SK-N-SH (cell line): ENCODE data around the gene MCTP2. TPM values are rescaled to one million over a fixed set of nuclear protein-coding genes. Genes with fewer than 3 reads are reported as not detected.

ENCODE experiments used
- CTCF ChIA-PET: fragments of 300-600, 350-600 bp; formaldehyde crosslinking; extraction: SDS; loops from one replicate; lab custom pipeline; 2021; lab: Yijun Ruan, JAX
- POLR2A ChIA-PET: fragments of 350-600 bp; sonication (Branson Sonifier 250); formaldehyde crosslinking; extraction: SDS; loops from one replicate; lab custom pipeline; 2020; ENCODE audit warnings: antibody characterized with exemption, inconsistent platforms; lab: Yijun Ruan, JAX
- DNase-seq: peaks from one replicate; pipeline ENCODE4 v3.0.0; 2012
- H2AFZ ChIP-seq: fragments of 200-600 bp; sonication (generic); 2 replicates; pipeline ENCODE4 v1.8.1; 2016; ENCODE audit warnings: antibody characterized with exemption, mild to moderate bottlenecking, low read depth
- H3F3A ChIP-seq: fragments of 200-600 bp; sonication (generic); replicated peaks from 2 replicates; pipeline ENCODE3; 2016; ENCODE audit warnings: antibody characterized with exemption, mild to moderate bottlenecking; ENCODE audit not compliant: insufficient read depth
- H3K27ac ChIP-seq, 2 experiments: fragments of 200-500 bp in 1 of 2; fragments of 200-600 bp in 1 of 2; sonication (Bioruptor generic) in 1 of 2; sonication (generic), shearing (Covaris generic) in 1 of 2; 2 replicates each; pipeline versions ENCODE4 v1.5.1 to v1.6.1; 2014 to 2016; ENCODE audit warnings: low read depth in 2 of 2, inconsistent platforms in 1 of 2, low read length in 1 of 2, mild to moderate bottlenecking in 1 of 2, mixed read lengths in 1 of 2
- H3K27me3 ChIP-seq: fragments of 200-600 bp; sonication (generic), shearing (Covaris generic); 2 replicates; pipeline ENCODE4 v1.6.1; 2016; ENCODE audit warnings: mixed run types; ENCODE audit not compliant: insufficient read depth
- H3K36me3 ChIP-seq, 2 experiments: fragments of 200-500 bp in 1 of 2; fragments of 200-600 bp in 1 of 2; sonication (Bioruptor generic) in 1 of 2; sonication (generic) in 1 of 2; replicated peaks in 1 of 2; 2 replicates each; pipeline versions ENCODE3 to v1.5.1; 2014 to 2016; ENCODE audit warnings: low read length in 1 of 2, mild to moderate bottlenecking in 1 of 2; ENCODE audit not compliant: insufficient read depth in 2 of 2, control insufficient read depth in 1 of 2
- H3K4me1 ChIP-seq, 2 experiments: fragments of 200-500 bp in 1 of 2; fragments of 200-600 bp in 1 of 2; sonication (Bioruptor generic) in 1 of 2; sonication (generic), shearing (Covaris generic) in 1 of 2; 2 replicates each; pipeline versions ENCODE4 v1.5.1 to v1.6.1; 2014 to 2016; ENCODE audit warnings: low read depth in 1 of 2, low read length in 1 of 2, mixed run types in 1 of 2; ENCODE audit not compliant: insufficient read depth in 2 of 2, control insufficient read depth in 1 of 2
- H3K4me2 ChIP-seq: fragments of 200-600 bp; sonication (generic), shearing (Covaris generic); 2 replicates; pipeline ENCODE4 v1.6.1; 2017; ENCODE audit warnings: mixed run types
- H3K4me3 ChIP-seq, 2 experiments: fragments of 200-500 bp in 1 of 2; fragments of 200-600 bp in 1 of 2; sonication (Bioruptor generic) in 1 of 2; sonication (generic), shearing (Covaris generic) in 1 of 2; 2 replicates each; pipeline versions ENCODE4 v1.5.1 to v1.8.1; 2014 to 2016; ENCODE audit warnings: low read depth in 2 of 2, inconsistent platforms in 1 of 2, low read length in 1 of 2, mild to moderate bottlenecking in 1 of 2, mixed read lengths in 1 of 2, moderate library complexity in 1 of 2
- H3K79me2 ChIP-seq: fragments of 200-600 bp; sonication (generic); 2 replicates; pipeline ENCODE4 v1.8.1; 2017; ENCODE audit warnings: mild to moderate bottlenecking; ENCODE audit not compliant: insufficient read depth
- H3K9ac ChIP-seq: fragments of 200-600 bp; sonication (generic); 2 replicates; pipeline ENCODE4 v1.6.1; 2017; ENCODE audit warnings: mixed run types
- H3K9me2 ChIP-seq: fragments of 200-600 bp; sonication (generic); 2 replicates; pipeline ENCODE4 v1.6.1; 2017; ENCODE audit warnings: mixed run types
- H3K9me3 ChIP-seq: fragments of 200-600 bp; sonication (generic); 2 replicates; pipeline ENCODE4 v1.6.1; 2017; ENCODE audit warnings: mixed run types, mild to moderate bottlenecking, moderate library complexity
- H4K20me1 ChIP-seq: fragments of 200-600 bp; sonication (generic); 2 replicates; pipeline ENCODE4 v1.6.1; 2017; ENCODE audit warnings: mild to moderate bottlenecking, mixed run types; ENCODE audit not compliant: insufficient read depth
- EP300 ChIP-seq, 2 experiments: IDR thresholded peaks; 2 replicates each; pipeline versions ENCODE4 v1.4.0 to v1.6.1; 2012; ENCODE audit warnings: borderline replicate concordance in 1 of 2, low read depth in 1 of 2, low read length in 1 of 2
- FOSL2 ChIP-seq: IDR thresholded peaks from 2 replicates; pipeline ENCODE4 v1.4.0; 2012; ENCODE audit warnings: low read depth, mild to moderate bottlenecking, moderate library complexity, borderline replicate concordance
- JUND ChIP-seq: IDR thresholded peaks from 2 replicates; pipeline ENCODE4 v1.4.0; 2012
- POLR2AphosphoS5 ChIP-seq: IDR thresholded peaks from 2 replicates; pipeline ENCODE4 v1.6.1; 2012; ENCODE audit warnings: low read depth, low read length
- RCOR1 ChIP-seq: fragments of 150-350 bp; IDR thresholded peaks from 2 replicates; pipeline ENCODE4 v1.6.1; 2017; ENCODE audit warnings: antibody characterized with exemption, low read length
- RFX5 ChIP-seq: IDR thresholded peaks from 2 replicates; pipeline ENCODE4 v1.6.1; 2012; ENCODE audit warnings: mild to moderate bottlenecking, improper control_type of control experiment, low read length
- RXRA ChIP-seq: IDR thresholded peaks from 2 replicates; pipeline ENCODE4 v1.4.0; 2012; ENCODE audit warnings: low read depth, mild to moderate bottlenecking, borderline replicate concordance
- SIN3A ChIP-seq: IDR thresholded peaks from 2 replicates; pipeline ENCODE4 v1.6.1; 2012; ENCODE audit warnings: low read depth, mild to moderate bottlenecking, low read length, moderate library complexity, borderline replicate concordance
- SMC3 ChIP-seq: IDR thresholded peaks from 2 replicates; pipeline ENCODE4 v1.6.1; 2012; ENCODE audit warnings: low read depth, low read length, improper control_type of control experiment
- TAF1 ChIP-seq: IDR thresholded peaks from 2 replicates; pipeline ENCODE4 v1.6.1; 2012; ENCODE audit warnings: low read depth, mild to moderate bottlenecking, low read length, moderate library complexity, borderline replicate concordance
- TCF12 ChIP-seq: IDR thresholded peaks from 2 replicates; pipeline ENCODE4 v1.4.0; 2012
- USF1 ChIP-seq: IDR thresholded peaks from 2 replicates; pipeline ENCODE4 v1.4.0; 2012; ENCODE audit warnings: low read depth, borderline replicate concordance
- WGBS: methylation state at CpG from one replicate; pipeline ENCODE4 v1.1.6; 2017; ENCODE audit warnings: low lambda C conversion rate; 5-methylcytosine and 5-hydroxymethylcytosine counted together
- polyA plus RNA-seq, 3 experiments: library from polyadenylated mRNA; depleted of rRNA; stranded (reverse); fragments of >200 nt; gene quantifications; 2 replicates each; pipeline ENCODE4 v1.2.3, GENCODE V29; 2012
- TF ChIP-seq, protein P1 (sequence below): fragments of 150-350 bp; IDR thresholded peaks from 2 replicates; pipeline ENCODE4 v1.6.1; 2017; ENCODE audit warnings: antibody characterized with exemption, low read length, low read depth, borderline replicate concordance

MCTP2 gene
- polyA plus RNA-seq, 1 of the 3 experiments (the other 2 are of a cell fraction), result 0.26 TPM

- TF ChIP-seq, protein P1, sequence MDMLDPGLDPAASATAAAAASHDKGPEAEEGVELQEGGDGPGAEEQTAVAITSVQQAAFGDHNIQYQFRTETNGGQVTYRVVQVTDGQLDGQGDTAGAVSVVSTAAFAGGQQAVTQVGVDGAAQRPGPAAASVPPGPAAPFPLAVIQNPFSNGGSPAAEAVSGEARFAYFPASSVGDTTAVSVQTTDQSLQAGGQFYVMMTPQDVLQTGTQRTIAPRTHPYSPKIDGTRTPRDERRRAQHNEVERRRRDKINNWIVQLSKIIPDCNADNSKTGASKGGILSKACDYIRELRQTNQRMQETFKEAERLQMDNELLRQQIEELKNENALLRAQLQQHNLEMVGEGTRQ, result no peak
- no peak for TF ChIP-seq SMC3
- no peak for TF ChIP-seq RCOR1
- no peak for TF ChIP-seq RXRA
- TF ChIP-seq FOSL2, result no peak
- no peak for TF ChIP-seq JUND
- TF ChIP-seq RFX5, result no peak
- TF ChIP-seq USF1, result no peak
Measured at GRCh38 chr15:94379986-94380385, 148.6 kb downstream of the MCTP2 start (continued).

DNA sequence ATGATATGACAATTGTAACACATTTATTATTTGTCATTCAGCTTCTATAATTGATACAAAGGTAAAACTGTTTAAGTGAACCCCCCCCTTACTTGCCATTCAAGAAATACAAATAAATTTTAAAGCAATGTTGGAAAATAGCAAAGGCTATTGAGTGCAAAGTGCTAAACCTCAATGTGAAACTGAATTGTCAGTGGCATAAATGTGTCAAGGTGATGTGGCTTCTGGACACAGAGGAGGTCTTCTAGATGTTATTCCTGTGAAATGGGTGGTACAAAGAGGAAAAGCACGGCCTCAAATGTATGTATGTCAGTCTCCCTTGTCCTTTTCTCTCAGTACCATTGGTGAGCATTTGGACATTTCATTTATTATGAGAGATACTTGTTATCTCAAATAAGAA is 149.4 kb downstream of the MCTP2 start:
- no peak overlapping the region for H3K4me2 ChIP-seq
- no peak for DNase-seq
- ChIA-PET POLR2A (no interaction called here), CTCF (no interaction called here)
- TF ChIP-seq TCF12 (no peak), SMC3 (no peak), SIN3A (no peak)
- H4K20me1 ChIP-seq, result no peaks in the 10 kb centered on the region
- H3K27me3 ChIP-seq, result no peaks in the 10 kb centered on the region
- no peaks in the 10 kb centered on the region for H3K79me2 ChIP-seq
- H3K9me2 ChIP-seq, result no peaks in the 10 kb centered on the region
- H3K4me1 ChIP-seq, result no peaks in the 10 kb centered on the region
- H3K27ac ChIP-seq, result no peak overlapping the region
- no peak overlapping the region for H2AFZ ChIP-seq
- H3K36me3 ChIP-seq, result no peaks in the 10 kb centered on the region
- H3F3A ChIP-seq, result no peaks in the 10 kb centered on the region
- no peak overlapping the region for H3K9ac ChIP-seq
- WGBS, result 20% methylated on average over 1 of the region's 1 CpG
- no peaks in the 10 kb centered on the region for H3K9me3 ChIP-seq
- no peak overlapping the region for H3K4me3 ChIP-seq

DNA sequence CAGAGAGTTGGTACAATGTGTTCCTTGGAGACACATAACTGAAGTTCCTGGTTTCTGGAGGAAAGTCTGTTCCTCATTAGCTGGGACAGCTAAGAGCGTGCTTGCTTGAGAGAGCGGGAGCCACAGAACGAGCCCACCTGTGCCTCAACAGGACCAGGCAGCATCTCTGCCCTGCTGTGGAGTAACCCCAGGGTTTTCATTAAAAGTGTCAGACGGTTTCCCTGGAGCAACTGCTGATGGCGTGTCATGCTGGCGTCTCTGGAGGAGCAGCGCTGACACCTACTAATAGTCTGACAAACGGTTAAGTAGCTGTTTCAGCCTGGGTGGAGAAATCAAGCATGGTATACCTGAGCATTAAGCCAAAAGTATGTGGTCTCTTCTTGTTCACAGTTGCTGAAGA is 150.0 kb downstream of the MCTP2 start:
- Histone ChIP-seq H3K36me3 (no peaks in the 10 kb centered on the region), H3K27ac (no peak overlapping the region), H3F3A (no peaks in the 10 kb centered on the region), H4K20me1 (no peaks in the 10 kb centered on the region), H3K9ac (no peak overlapping the region), H3K4me1 (no peaks in the 10 kb centered on the region), H3K9me3 (no peaks in the 10 kb centered on the region), H3K79me2 (no peaks in the 10 kb centered on the region), H3K27me3 (no peaks in the 10 kb centered on the region), H3K9me2 (no peaks in the 10 kb centered on the region), H3K4me3 (no peak overlapping the region), H3K4me2 (no peak overlapping the region), H2AFZ (no peak overlapping the region)
- TF ChIP-seq POLR2AphosphoS5 (no peak), USF1 (no peak), EP300 (IDR thresholded peaks at IDR 0.05; ENCODE audit: borderline replicate concordance in 1 of 2, low read depth in 1 of 2, low read length in 1 of 2) (no peak), TAF1 (no peak)
- DNase-seq, result no peak
- ChIA-PET POLR2A (no interaction called here), CTCF (no interaction called here)
- 49% methylated on average over 8 of the region's 8 CpGs for WGBS
